Keratinocyte (primary cell): ENCODE data around the gene CCDC157.

Experiments used
- EZH2 ChIP-seq: IDR thresholded peaks from one replicate; pipeline ENCODE4 v1.6.1; 2012; ENCODE audit warnings: inconsistent platforms, mild to moderate bottlenecking, low read length, moderate library complexity
- TF ChIP-seq, protein P1 (sequence below), 3 experiments: IDR thresholded peaks in 1 of 3; conservative IDR thresholded peaks in 1 of 3; optimal IDR thresholded peaks in 1 of 3; 2 replicates in 2 of 3; 3 replicates in 1 of 3; pipeline versions ENCODE3 to v1.5.1; 2011; ENCODE audit warnings: low read length in 3 of 3, mild to moderate bottlenecking in 3 of 3, moderate library complexity in 2 of 3, control low read depth in 1 of 3, inconsistent platforms in 1 of 3; ENCODE audit not compliant: insufficient read depth in 2 of 3; ENCODE audit errors: extremely low read depth in 1 of 3

DNA sequence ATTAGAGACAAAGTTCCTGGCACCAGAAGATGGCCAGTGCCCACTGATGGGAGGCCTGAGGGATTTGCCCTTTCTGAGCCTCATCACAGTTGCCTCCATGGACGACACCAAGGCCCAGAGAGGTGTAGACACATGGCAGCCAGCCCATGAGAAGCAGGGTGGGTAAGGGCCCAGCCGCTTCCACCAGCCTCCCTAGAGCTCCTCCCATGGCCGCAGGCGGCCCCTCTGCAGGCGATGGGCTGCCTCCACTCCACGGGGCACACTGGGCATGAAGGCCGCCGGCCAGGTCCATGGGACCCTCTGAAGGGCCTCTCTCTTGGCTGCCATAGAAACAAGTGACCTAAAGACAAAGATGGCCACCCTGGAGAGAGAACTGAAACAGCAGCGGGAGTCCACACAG lies 14.5 kb downstream of the CCDC157 start:
- TF ChIP-seq, protein P1, sequence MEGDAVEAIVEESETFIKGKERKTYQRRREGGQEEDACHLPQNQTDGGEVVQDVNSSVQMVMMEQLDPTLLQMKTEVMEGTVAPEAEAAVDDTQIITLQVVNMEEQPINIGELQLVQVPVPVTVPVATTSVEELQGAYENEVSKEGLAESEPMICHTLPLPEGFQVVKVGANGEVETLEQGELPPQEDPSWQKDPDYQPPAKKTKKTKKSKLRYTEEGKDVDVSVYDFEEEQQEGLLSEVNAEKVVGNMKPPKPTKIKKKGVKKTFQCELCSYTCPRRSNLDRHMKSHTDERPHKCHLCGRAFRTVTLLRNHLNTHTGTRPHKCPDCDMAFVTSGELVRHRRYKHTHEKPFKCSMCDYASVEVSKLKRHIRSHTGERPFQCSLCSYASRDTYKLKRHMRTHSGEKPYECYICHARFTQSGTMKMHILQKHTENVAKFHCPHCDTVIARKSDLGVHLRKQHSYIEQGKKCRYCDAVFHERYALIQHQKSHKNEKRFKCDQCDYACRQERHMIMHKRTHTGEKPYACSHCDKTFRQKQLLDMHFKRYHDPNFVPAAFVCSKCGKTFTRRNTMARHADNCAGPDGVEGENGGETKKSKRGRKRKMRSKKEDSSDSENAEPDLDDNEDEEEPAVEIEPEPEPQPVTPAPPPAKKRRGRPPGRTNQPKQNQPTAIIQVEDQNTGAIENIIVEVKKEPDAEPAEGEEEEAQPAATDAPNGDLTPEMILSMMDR (optimal IDR thresholded peaks at IDR 0.05 in 1 of 3, IDR thresholded peaks at IDR 0.05 in 1 of 3, conservative IDR thresholded peaks at IDR 0.05 in 1 of 3; ENCODE audit: extremely low read depth in 1 of 3, insufficient read depth in 2 of 3, low read length in 3 of 3) = no peak
- no peak for TF ChIP-seq EZH2
